K562 (cell line): ENCODE data around the gene CENPC. TPM values are rescaled to one million over a fixed set of nuclear protein-coding genes. Genes with fewer than 3 reads are reported as not detected.

Source experiments
- ATAC-seq: fragments of 200-7000 bp; cut with Tn5 transposase; 3 replicates; pipeline ENCODE4 v1.9.1; 2020; ENCODE audit warnings: moderate library complexity
- BruUV-seq: library from RNA; stranded (reverse); fragments of 400-500 nt; replicated peaks from 2 replicates; lab custom pipeline; 2021; lab: Mats Ljungman, UMichigan
- CTCF ChIA-PET: fragments of 300-600 bp; formaldehyde crosslinking; extraction: SDS; loops from one replicate; lab custom pipeline; 2021; ENCODE audit warnings: low intra/inter-chr PET ratio; lab: Yijun Ruan, JAX
- POLR2A ChIA-PET: fragments of 300-600, 350-650 bp; sonication (Branson Sonifier 250); formaldehyde crosslinking; extraction: SDS; loops from one replicate; lab custom pipeline; 2021; ENCODE audit warnings: antibody characterized with exemption, inconsistent platforms; lab: Yijun Ruan, JAX
- DNase-seq, 4 experiments: peaks; one replicate each; pipeline versions ENCODE4 v3.0.0 to v3.0.0-alpha.2; 2011 to 2018; ENCODE audit warnings: low spot score in 3 of 4, mixed read lengths in 3 of 4; ENCODE audit errors: extremely low read depth in 1 of 4
- FAIRE-seq: peaks from 2 replicates; lab custom pipeline; 2011; peaks lifted over from hg19 to GRCh38; lab: Jason Lieb, UNC
- H2AFZ ChIP-seq: 2 replicates; pipeline ENCODE4 v1.6.0; 2011; ENCODE audit warnings: low read depth, low read length, control low read depth, inconsistent platforms
- H3K27ac ChIP-seq: fragments of 200-600 bp; 3 replicates; pipeline ENCODE4 v1.8.0; 2011; ENCODE audit warnings: low read depth, mild to moderate bottlenecking, control low read depth, inconsistent platforms, low read length, moderate library complexity, mixed read lengths; ENCODE audit errors: extremely low read depth
- H3K27me3 ChIP-seq, 2 experiments: fragments of 300-600 bp in 1 of 2; 2 replicates in 1 of 2; 3 replicates in 1 of 2; pipeline versions ENCODE4 v1.6.0 to v1.8.0; 2011; ENCODE audit warnings: inconsistent platforms in 2 of 2, low read length in 2 of 2, mild to moderate bottlenecking in 1 of 2, mixed read lengths in 1 of 2, moderate library complexity in 1 of 2; ENCODE audit not compliant: control insufficient read depth in 2 of 2, insufficient read depth in 2 of 2
- H3K36me3 ChIP-seq: fragments of 300-600 bp; 3 replicates; pipeline ENCODE4 v1.8.0; 2011; ENCODE audit warnings: mild to moderate bottlenecking, low read length, inconsistent platforms; ENCODE audit not compliant: control insufficient read depth, insufficient read depth
- H3K4me1 ChIP-seq, 2 experiments: fragments of 200-600 bp in 1 of 2; replicated peaks in 1 of 2; 2 replicates in 1 of 2; 3 replicates in 1 of 2; pipeline versions ENCODE4 v1.5.1 to v1.8.0; 2011; ENCODE audit warnings: inconsistent platforms in 2 of 2, low read length in 2 of 2, mild to moderate bottlenecking in 1 of 2, mixed read lengths in 1 of 2, moderate library complexity in 1 of 2; ENCODE audit not compliant: control insufficient read depth in 2 of 2, insufficient read depth in 2 of 2
- H3K4me2 ChIP-seq: 2 replicates; pipeline ENCODE4 v1.6.1; 2011; ENCODE audit warnings: low read length, control low read depth, inconsistent platforms, mixed read lengths; ENCODE audit not compliant: insufficient read depth
- H3K4me3 ChIP-seq: fragments of 200-600 bp; sonication (generic), shearing (Covaris generic); 2 replicates; pipeline ENCODE4 v1.5.1; 2016; ENCODE audit warnings: control low read depth, inconsistent platforms
- H3K79me2 ChIP-seq: fragments of 200-600 bp; 3 replicates; pipeline ENCODE4 v1.8.0; 2011; ENCODE audit warnings: low read length, inconsistent platforms; ENCODE audit not compliant: control insufficient read depth, insufficient read depth
- H3K9ac ChIP-seq, 2 experiments: 2 replicates each; pipeline versions ENCODE4 v1.6.0 to v1.6.1; 2011; ENCODE audit warnings: low read depth in 2 of 2, low read length in 2 of 2, control low read depth in 1 of 2, inconsistent platforms in 1 of 2, mild to moderate bottlenecking in 1 of 2, mixed read lengths in 1 of 2; ENCODE audit not compliant: insufficient read depth in 1 of 2
- H3K9me1 ChIP-seq: one replicate; pipeline ENCODE4 v1.6.0; 2011; ENCODE audit warnings: inconsistent platforms, mild to moderate bottlenecking, low read length, moderate library complexity; ENCODE audit not compliant: control insufficient read depth, insufficient read depth
- H3K9me3 ChIP-seq: replicated peaks from 2 replicates; pipeline ENCODE4 v1.5.1; 2011; ENCODE audit warnings: low read depth, low read length, inconsistent platforms; ENCODE audit not compliant: control insufficient read depth, insufficient read depth
- H4K20me1 ChIP-seq: replicated peaks from 2 replicates; pipeline ENCODE4 v1.6.1; 2011; ENCODE audit warnings: low read length, inconsistent platforms, mixed read lengths; ENCODE audit not compliant: control insufficient read depth, insufficient read depth
- BCOR ChIP-seq: fragments of 450-650 bp; IDR thresholded peaks from 2 replicates; pipeline ENCODE4 v1.6.1; 2016
- BRF2 ChIP-seq: IDR thresholded peaks from 3 replicates; pipeline ENCODE4 v1.6.1; 2011; ENCODE audit warnings: borderline replicate concordance, mild to moderate bottlenecking; ENCODE audit not compliant: insufficient read length, insufficient read depth
- CBX2 ChIP-seq: fragments of 200-600 bp; sonication (generic); IDR thresholded peaks from one replicate; pipeline ENCODE4 v1.6.1; 2012; ENCODE audit warnings: mild to moderate bottlenecking, low read length, inconsistent platforms; ENCODE audit not compliant: insufficient read depth, poor library complexity, severe bottlenecking
- CHCHD3 ChIP-seq: fragments of 250-450 bp; sonication (Bioruptor Pico); IDR thresholded peaks from 2 replicates; pipeline ENCODE4 v2.1.2; 2022; ENCODE audit warnings: mild to moderate bottlenecking
- CREM ChIP-seq: IDR thresholded peaks from 2 replicates; pipeline ENCODE4 v1.6.1; 2014; ENCODE audit warnings: antibody characterized with exemption, low read depth
- MAFK ChIP-seq: IDR thresholded peaks from 2 replicates; pipeline ENCODE4 v1.6.1; 2011; ENCODE audit warnings: low read length, improper control_type of control experiment
- NFIC ChIP-seq: fragments of 450-650 bp; IDR thresholded peaks from 2 replicates; pipeline ENCODE4 v1.6.1; 2017; ENCODE audit warnings: mild to moderate bottlenecking, inconsistent platforms
- RFX1 ChIP-seq: fragments of 450-650 bp; IDR thresholded peaks from 2 replicates; pipeline ENCODE4 v1.6.1; 2016; ENCODE audit warnings: mild to moderate bottlenecking, moderate library complexity
- SNAPC5 ChIP-seq: fragments of 250-450 bp; sonication (Bioruptor Pico); IDR thresholded peaks from 2 replicates; pipeline ENCODE4 v1.8.0; 2021; ENCODE audit warnings: moderate library complexity, mild to moderate bottlenecking, inconsistent platforms
- SREBF1 ChIP-seq: fragments of 150-350 bp; IDR thresholded peaks from 2 replicates; pipeline ENCODE4 v1.6.1; 2014; ENCODE audit warnings: antibody characterized with exemption, low read depth, low read length, borderline replicate concordance
- STAT5A ChIP-seq: IDR thresholded peaks from 2 replicates; pipeline ENCODE4 v1.6.1; 2012; ENCODE audit warnings: low read length, inconsistent platforms, borderline replicate concordance
- TOE1 ChIP-seq, 2 experiments: fragments of 450-650 bp in 1 of 2; sonication (generic) in 1 of 2; formaldehyde crosslinking in 1 of 2; IDR thresholded peaks; 2 replicates each; pipeline versions ENCODE4 v1.7.1 to v1.8.0; 2016 to 2022; ENCODE audit warnings: borderline replicate concordance in 2 of 2, mild to moderate bottlenecking in 2 of 2, antibody characterized with exemption in 1 of 2, inconsistent platforms in 1 of 2, low read depth in 1 of 2, missing genetic modification reagents in 1 of 2, moderate library complexity in 1 of 2
- ZBTB34 ChIP-seq: fragments of 250-450 bp; sonication (Bioruptor Pico); IDR thresholded peaks from 2 replicates; pipeline ENCODE4 v1.8.0; 2021; ENCODE audit warnings: mild to moderate bottlenecking, moderate library complexity
- ZMIZ1 ChIP-seq, 2 experiments: fragments of 150-350 bp in 1 of 2; IDR thresholded peaks; 2 replicates each; pipeline ENCODE4 v1.6.1; 2012 to 2016; ENCODE audit warnings: low read depth in 2 of 2, low read length in 2 of 2, mild to moderate bottlenecking in 1 of 2, moderate library complexity in 1 of 2
- ZNF431 ChIP-seq: sonication (generic); formaldehyde crosslinking; IDR thresholded peaks from 2 replicates; pipeline ENCODE4 v1.8.0; 2022; ENCODE audit warnings: mild to moderate bottlenecking, missing genetic modification reagents
- ZNF79 ChIP-seq: fragments of 250-450 bp; sonication (Bioruptor Pico); IDR thresholded peaks from 2 replicates; pipeline ENCODE4 v1.4.0; 2020; ENCODE audit warnings: low read depth, mild to moderate bottlenecking, moderate library complexity
- WGBS: fragments of 100-300 bp; shearing (Covaris generic); methylation state at CpG from one replicate; pipeline ENCODE4 v1.1.6; 2016; ENCODE audit warnings: low coverage, mixed read lengths; ENCODE audit not compliant: insufficient coverage; ENCODE audit errors: missing lambda C conversion rate; 5-methylcytosine and 5-hydroxymethylcytosine counted together
- in situ Hi-C: fragments of 300-500 bp; cut with MboI; formaldehyde crosslinking; loops from 4 replicates; pipeline ENCODE4 v1.15.0; 2018; ENCODE audit warnings: inconsistent platforms, mixed read lengths
- intact Hi-C: fragments of 100-400 bp; cut with micrococcal nuclease; formaldehyde crosslinking; loops from 2 replicates; pipeline ENCODE4 v1.14.2; 2022
- polyA plus RNA-seq, 8 experiments: library from polyadenylated mRNA; depleted of rRNA in 4 of 8; stranded (reverse) in 5 of 8; unstranded in 3 of 8; fragments of >200 nt; fragmentation: Nextera tagmentation in 2 of 8; fragmentation: Illumina TruSeq in 1 of 8; extraction: Ambion mirVana in 2 of 8; extraction: Trizol in 1 of 8; gene quantifications; 2 replicates each; pipeline versions ENCODE4 v1.2.1 to v1.2.3, GENCODE V29; 2011 to 2014; ENCODE audit warnings: inconsistent platforms in 1 of 8, missing spikeins in 1 of 8
- total RNA-seq, 7 experiments: library from RNA; depleted of rRNA in 6 of 7; stranded (reverse); fragments of >200 nt in 6 of 7; fragmentation: Illumina TruSeq in 2 of 7; extraction: Trizol in 2 of 7; gene quantifications; 2 replicates each; pipeline versions ENCODE4 v1.2.1 to v1.2.3, GENCODE V29; 2011 to 2021; ENCODE audit warnings: low replicate concordance in 1 of 7

CENPC gene
- total and polyA plus RNA-seq, 9 of the 15 experiments (the other 6 are each of a cell fraction or from before 2014, with no cell fraction given), result 18.1 to 48.5 (median 30.8) TPM

- FAIRE-seq (peak; percentile 37), ATAC-seq (peak; percentile 54), DNase-seq (peak in 1 of 4 experiments; percentile 38)
- CTCF ChIA-PET, result no interaction called here
- H3K27me3 ChIP-seq, result no peaks in the 10 kb centered on the region
- intact Hi-C loops (no loop called here), in situ Hi-C loops (no loop called here)
- no TSS peak for BruUV-seq
- no peak overlapping the region for H2AFZ ChIP-seq
- POLR2A ChIA-PET, result interaction anchor here (0.7 kb wide), 1 partner anchor 23 kb away, joined by 3 read pairs; no protein-coding TSS in a partner anchor
- peak overlapping the region; percentile 50; the same call in 2 of the 3 replicates for H3K27ac ChIP-seq
- no peaks in the 10 kb centered on the region for H3K9me1 ChIP-seq
- H3K4me3 ChIP-seq, result no peak overlapping the region
- 61% methylated on average over 5 of the region's 5 CpGs for WGBS
- no peak overlapping the region for H3K4me2 ChIP-seq
- peaks cover 27% of the 10 kb centered on the region; the same call in 2 of the 3 replicates for H3K36me3 ChIP-seq
- H3K79me2 ChIP-seq, result no peaks in the 10 kb centered on the region
- H3K4me1 ChIP-seq, result 0 out of 5 replicates have a peak, but pooled peaks cover 0 to 3% of the 10 kb centered on the region in 2 experiments
- no peak overlapping the region for H3K9ac ChIP-seq
- no peaks in the 10 kb centered on the region for H4K20me1 ChIP-seq
- no peaks in the 10 kb centered on the region for H3K9me3 ChIP-seq
- no peak for TF ChIP-seq ZNF431
- no peak for TF ChIP-seq SNAPC5 (CRISPR knock-in tag)
- TF ChIP-seq TOE1 (IDR thresholded peaks at IDR 0.05; ENCODE audit: borderline replicate concordance), result no peak
- TF ChIP-seq TOE1 (CRISPR knock-in tag; IDR thresholded peaks at IDR 0.05; ENCODE audit: borderline replicate concordance, low read depth), result no peak
- no peak for TF ChIP-seq MAFK
- no peak for TF ChIP-seq CREM
- TF ChIP-seq RFX1, result peak; percentile 48
- TF ChIP-seq CBX2, result no peak
- no peak for TF ChIP-seq ZMIZ1 (IDR thresholded peaks at IDR 0.05; ENCODE audit: low read depth in 2 of 2, low read length in 2 of 2)
- no peak for TF ChIP-seq CHCHD3 (CRISPR knock-in tag)
- TF ChIP-seq STAT5A, result peak; percentile 82
- no peak for TF ChIP-seq ZNF79 (CRISPR knock-in tag)
- TF ChIP-seq BCOR, result no peak
- no peak for TF ChIP-seq ZBTB34 (CRISPR knock-in tag)
- no peak for TF ChIP-seq BRF2
- TF ChIP-seq SREBF1, result no peak
- TF ChIP-seq NFIC, result peak; percentile 28; the same call in 1 of the 2 replicates
Measured at GRCh38 chr4:67456577-67457196, 88.6 kb downstream of the CENPC start.
